ENCODE results near the gene ADAMTS18. TPM values are rescaled to one million over a fixed set of nuclear protein-coding genes. Genes with fewer than 3 reads are reported as not detected.

ADAMTS18 gene
- total and polyA plus RNA-seq, 2 donors (not counting 3 experiments of a cell fraction or from before 2014, with no cell fraction given) = 18.4 to 27.5 TPM

DNA sequence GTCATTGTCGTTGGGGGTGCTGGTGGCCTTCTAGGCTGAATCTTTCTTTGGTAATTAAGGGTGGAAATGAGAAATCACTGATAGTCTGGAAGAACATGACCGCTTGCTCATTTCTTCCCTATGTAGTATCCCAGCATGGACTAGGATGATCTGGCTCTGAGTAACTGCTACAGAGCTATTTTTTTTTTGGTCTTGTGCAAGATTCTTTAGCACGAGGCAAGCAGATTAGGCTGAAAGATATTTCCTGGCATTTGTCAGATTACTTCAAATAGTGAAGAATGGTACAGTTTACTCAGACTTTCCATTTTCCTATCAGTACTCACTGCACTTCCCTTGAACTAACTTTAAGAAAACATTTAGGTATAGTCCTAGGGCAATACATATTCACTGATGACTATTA lies 146.6 kb downstream of the ADAMTS18 start:
- peak overlapping the region; percentile 39 for H2AFZ ChIP-seq (ENCODE audit: low read depth, low read length)
- peak; percentile 89 for FAIRE-seq
- H3K4me2 ChIP-seq (ENCODE audit: insufficient read depth, low read length) = peak overlapping the region; percentile 50
- no peaks in the 10 kb centered on the region for H3K79me2 ChIP-seq (ENCODE audit: control insufficient read depth, insufficient read depth, low read length)
- no TSS peak for BruUV-seq (replicated peaks)
- H3K9ac ChIP-seq (replicated peaks; ENCODE audit: extremely low read depth, insufficient read depth, low read length) = peak overlapping the region; percentile 26
- H4K20me1 ChIP-seq (replicated peaks; ENCODE audit: control insufficient read depth, extremely low read depth, insufficient read depth, low read length) = no peaks in the 10 kb centered on the region
- ChIA-PET POLR2A (interaction anchor here (0.9 kb wide), 1 partner anchor 297 kb away, joined by 3 read pairs; no protein-coding TSS in a partner anchor), CTCF (interaction anchor here (0.6 to 1.8 kb wide), 6 partner anchors 12 to 372 kb away, joined by 3 to 6 read pairs (median 3); no protein-coding TSS in a partner anchor)
- no peaks in the 10 kb centered on the region for H3K9me3 ChIP-seq (replicated peaks; ENCODE audit: control insufficient read depth, insufficient read depth, low read length)
- no peak overlapping the region for H3K4me3 ChIP-seq (replicated peaks in 1 of 3; ENCODE audit: insufficient read depth in 1 of 3, low read depth in 1 of 3, low read length in 3 of 3)
- H3K4me1 ChIP-seq (ENCODE audit: control insufficient read depth, extremely low read depth, insufficient read depth, low read length) = peaks cover 31% of the 10 kb centered on the region
- no peaks in the 10 kb centered on the region for H3K27me3 ChIP-seq (ENCODE audit: control insufficient read depth in 2 of 2, insufficient read depth in 2 of 2, low read length in 2 of 2)
- peak overlapping the region; percentile 64 for H3K27ac ChIP-seq (ENCODE audit: insufficient read depth, low read depth, low read length)
- TF ChIP-seq POLR2AphosphoS5 (IDR thresholded peaks at IDR 0.05; ENCODE audit: insufficient read depth, low read depth, low read length) (peak; percentile 84), FOS (IDR thresholded peaks at IDR 0.05; ENCODE audit: borderline replicate concordance, insufficient read depth, low read length) (peak; percentile 81), JUN (IDR thresholded peaks at IDR 0.05; ENCODE audit: borderline replicate concordance, insufficient read depth, insufficient read length, low read depth) (peak; percentile 41), POLR2A (IDR thresholded peaks at IDR 0.05; ENCODE audit: low read depth, low read length) (peak; percentile 42), GATA2 (IDR thresholded peaks at IDR 0.05; ENCODE audit: insufficient read depth, insufficient read length, low read depth, low read length) (peak; percentile 92), EZH2 (IDR thresholded peaks at IDR 0.05; ENCODE audit: borderline replicate concordance, low read depth, low read length, severe bottlenecking) (no peak), MYC (IDR thresholded peaks at IDR 0.05; ENCODE audit: low read depth, low read length) (no peak)
- TF ChIP-seq, protein P1, sequence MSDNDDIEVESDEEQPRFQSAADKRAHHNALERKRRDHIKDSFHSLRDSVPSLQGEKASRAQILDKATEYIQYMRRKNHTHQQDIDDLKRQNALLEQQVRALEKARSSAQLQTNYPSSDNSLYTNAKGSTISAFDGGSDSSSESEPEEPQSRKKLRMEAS (IDR thresholded peaks at IDR 0.05; ENCODE audit: insufficient read depth, insufficient read length) = no peak
- TF ChIP-seq, protein P2, sequence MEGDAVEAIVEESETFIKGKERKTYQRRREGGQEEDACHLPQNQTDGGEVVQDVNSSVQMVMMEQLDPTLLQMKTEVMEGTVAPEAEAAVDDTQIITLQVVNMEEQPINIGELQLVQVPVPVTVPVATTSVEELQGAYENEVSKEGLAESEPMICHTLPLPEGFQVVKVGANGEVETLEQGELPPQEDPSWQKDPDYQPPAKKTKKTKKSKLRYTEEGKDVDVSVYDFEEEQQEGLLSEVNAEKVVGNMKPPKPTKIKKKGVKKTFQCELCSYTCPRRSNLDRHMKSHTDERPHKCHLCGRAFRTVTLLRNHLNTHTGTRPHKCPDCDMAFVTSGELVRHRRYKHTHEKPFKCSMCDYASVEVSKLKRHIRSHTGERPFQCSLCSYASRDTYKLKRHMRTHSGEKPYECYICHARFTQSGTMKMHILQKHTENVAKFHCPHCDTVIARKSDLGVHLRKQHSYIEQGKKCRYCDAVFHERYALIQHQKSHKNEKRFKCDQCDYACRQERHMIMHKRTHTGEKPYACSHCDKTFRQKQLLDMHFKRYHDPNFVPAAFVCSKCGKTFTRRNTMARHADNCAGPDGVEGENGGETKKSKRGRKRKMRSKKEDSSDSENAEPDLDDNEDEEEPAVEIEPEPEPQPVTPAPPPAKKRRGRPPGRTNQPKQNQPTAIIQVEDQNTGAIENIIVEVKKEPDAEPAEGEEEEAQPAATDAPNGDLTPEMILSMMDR (IDR thresholded peaks at IDR 0.05; ENCODE audit: extremely low read depth in 1 of 2, insufficient read depth in 1 of 2, low read depth in 1 of 2, low read length in 2 of 2) = no peak
- dilution Hi-C loops (cut with MboI; ENCODE audit: extremely low pct_ligation_motif_present, low sequenced_read_pairs) = no loop called here
- H3K36me3 ChIP-seq (ENCODE audit: control insufficient read depth in 2 of 2, extremely low read depth in 1 of 2, insufficient read depth in 2 of 2, low read length in 2 of 2) = peaks cover 0 to 10% of the 10 kb centered on the region in 2 experiments
- intact Hi-C loops (cut with micrococcal nuclease) = loop anchor here (1.0 to 2.0 kb wide), 3 partner anchors 10 to 297 kb away; no protein-coding TSS in a partner anchor
- peak; percentile 90 for DNase-seq (ENCODE audit: low read depth, low spot score)
- no peaks in the 10 kb centered on the region for H3K9me1 ChIP-seq (replicated peaks; ENCODE audit: control insufficient read depth, extremely low read depth, insufficient read depth, low read length)
